Endothelial cell of umbilical vein (primary cell): ENCODE data around the gene PRKCB. TPM values are rescaled to one million over a fixed set of nuclear protein-coding genes. Genes with fewer than 3 reads are reported as not detected.

Source experiments
- BruUV-seq: library from RNA; stranded (reverse); fragments of 400-500 nt; replicated peaks from 2 replicates; lab custom pipeline; 2021; lab: Mats Ljungman, UMichigan
- CTCF ChIA-PET: fragments of 300-600, 350-600 bp; sonication (Branson Sonifier 250); formaldehyde crosslinking; loops from one replicate; lab custom pipeline; 2021; ENCODE audit warnings: antibody characterized with exemption, inconsistent platforms; lab: Charles Lee
- POLR2A ChIA-PET: fragments of 300-600, 350-600 bp; sonication (Branson Sonifier 250); formaldehyde crosslinking; loops from one replicate; lab custom pipeline; 2021; ENCODE audit warnings: antibody characterized with exemption, inconsistent platforms; lab: Charles Lee
- DNase-seq: peaks from one replicate; pipeline ENCODE4 v3.0.0-alpha.2; 2011; ENCODE audit warnings: low read depth, low spot score
- FAIRE-seq: peaks from 2 replicates; lab custom pipeline; 2011; peaks lifted over from hg19 to GRCh38; lab: Jason Lieb, UNC
- H2AFZ ChIP-seq: 2 replicates; pipeline ENCODE4 v1.6.0; 2012; ENCODE audit warnings: low read depth, low read length, control low read depth, inconsistent platforms
- H3K27ac ChIP-seq: 2 replicates; pipeline ENCODE4 v1.5.1; 2011; ENCODE audit warnings: low read depth, mild to moderate bottlenecking, control low read depth, low read length, moderate library complexity; ENCODE audit not compliant: insufficient read depth
- H3K27me3 ChIP-seq, 2 experiments: 2 replicates each; pipeline versions ENCODE4 v1.6.0 to v1.6.1; 2011; ENCODE audit warnings: low read length in 2 of 2, mixed read lengths in 1 of 2; ENCODE audit not compliant: control insufficient read depth in 2 of 2, insufficient read depth in 2 of 2
- H3K36me3 ChIP-seq, 2 experiments: 2 replicates in 1 of 2; 3 replicates in 1 of 2; pipeline ENCODE4 v1.5.1; 2011; ENCODE audit warnings: low read length in 2 of 2, mild to moderate bottlenecking in 1 of 2, moderate library complexity in 1 of 2; ENCODE audit not compliant: control insufficient read depth in 2 of 2, insufficient read depth in 2 of 2; ENCODE audit errors: extremely low read depth in 1 of 2
- H3K4me1 ChIP-seq: 3 replicates; pipeline ENCODE4 v1.5.1; 2011; ENCODE audit warnings: mild to moderate bottlenecking, low read length; ENCODE audit not compliant: control insufficient read depth, insufficient read depth; ENCODE audit errors: extremely low read depth
- H3K4me2 ChIP-seq: 2 replicates; pipeline ENCODE4 v1.6.1; 2011; ENCODE audit warnings: low read length, control low read depth, mixed read lengths; ENCODE audit not compliant: insufficient read depth
- H3K4me3 ChIP-seq, 3 experiments: fragments of 200-600 bp in 1 of 3; sonication (generic), shearing (Covaris generic) in 1 of 3; replicated peaks in 1 of 3; 2 replicates each; pipeline ENCODE4 v1.5.1; 2011 to 2016; ENCODE audit warnings: control low read depth in 3 of 3, low read length in 3 of 3, mild to moderate bottlenecking in 2 of 3, inconsistent platforms in 1 of 3, low read depth in 1 of 3, moderate library complexity in 1 of 3; ENCODE audit not compliant: insufficient read depth in 1 of 3
- H3K79me2 ChIP-seq: 2 replicates; pipeline ENCODE4 v1.6.0; 2012; ENCODE audit warnings: low read length, inconsistent platforms; ENCODE audit not compliant: control insufficient read depth, insufficient read depth
- H3K9ac ChIP-seq: replicated peaks from 2 replicates; pipeline ENCODE3; 2011; ENCODE audit warnings: low read length, control low read depth; ENCODE audit not compliant: insufficient read depth; ENCODE audit errors: extremely low read depth
- H3K9me1 ChIP-seq: replicated peaks from 3 replicates; pipeline ENCODE4 v1.6.0; 2011; ENCODE audit warnings: mild to moderate bottlenecking, low read length; ENCODE audit not compliant: control insufficient read depth, insufficient read depth; ENCODE audit errors: extremely low read depth
- H3K9me3 ChIP-seq: replicated peaks from 2 replicates; pipeline ENCODE4 v1.5.1; 2012; ENCODE audit warnings: low read length, inconsistent platforms; ENCODE audit not compliant: control insufficient read depth, insufficient read depth
- H4K20me1 ChIP-seq: replicated peaks from 2 replicates; pipeline ENCODE3; 2011; ENCODE audit warnings: mild to moderate bottlenecking, low read length; ENCODE audit not compliant: control insufficient read depth, insufficient read depth; ENCODE audit errors: extremely low read depth
- CTCF ChIP-seq, 2 donors: IDR thresholded peaks; 1 replicate in 1 of 2; 2 replicates in 1 of 2; pipeline ENCODE4 v1.5.1; 2011; ENCODE audit warnings: low read length in 2 of 2, mild to moderate bottlenecking in 2 of 2, moderate library complexity in 2 of 2, control low read depth in 1 of 2, inconsistent platforms in 1 of 2, low read depth in 1 of 2; ENCODE audit not compliant: insufficient read depth in 1 of 2; ENCODE audit errors: extremely low read depth in 1 of 2
- EZH2 ChIP-seq: IDR thresholded peaks from 2 replicates; pipeline ENCODE4 v1.6.1; 2012; ENCODE audit warnings: borderline replicate concordance, low read depth, mild to moderate bottlenecking, moderate library complexity, low read length, inconsistent platforms; ENCODE audit not compliant: severe bottlenecking
- FOS ChIP-seq: IDR thresholded peaks from 2 replicates; pipeline ENCODE4 v1.6.1; 2011; ENCODE audit warnings: mild to moderate bottlenecking, low read length, moderate library complexity, borderline replicate concordance; ENCODE audit not compliant: insufficient read depth
- GATA2 ChIP-seq: IDR thresholded peaks from 2 replicates; pipeline ENCODE4 v1.7.0; 2011; ENCODE audit warnings: low read depth, mild to moderate bottlenecking, moderate library complexity, mixed read lengths, low read length; ENCODE audit not compliant: insufficient read length, insufficient read depth
- JUN ChIP-seq: IDR thresholded peaks from 2 replicates; pipeline ENCODE4 v1.6.1; 2011; ENCODE audit warnings: borderline replicate concordance, low read depth; ENCODE audit not compliant: insufficient read length, insufficient read depth
- MAX ChIP-seq: IDR thresholded peaks from 2 replicates; pipeline ENCODE4 v1.6.1; 2011; ENCODE audit not compliant: insufficient read depth, insufficient read length
- MYC ChIP-seq: IDR thresholded peaks from one replicate; pipeline ENCODE4 v1.6.1; 2011; ENCODE audit warnings: mild to moderate bottlenecking, low read depth, low read length
- POLR2A ChIP-seq: IDR thresholded peaks from 2 replicates; pipeline ENCODE4 v1.6.1; 2012; ENCODE audit warnings: low read depth, mild to moderate bottlenecking, control low read depth, low read length
- POLR2AphosphoS5 ChIP-seq: IDR thresholded peaks from 2 replicates; pipeline ENCODE4 v1.6.1; 2012; ENCODE audit warnings: low read depth, mild to moderate bottlenecking, control low read depth, low read length, moderate library complexity; ENCODE audit not compliant: insufficient read depth
- dilution Hi-C: fragments of 300-500 bp; cut with MboI; formaldehyde crosslinking; loops from one replicate; pipeline ENCODE4 v1.15.0; 2019; ENCODE audit warnings: low sequenced_read_pairs; ENCODE audit not compliant: extremely low pct_ligation_motif_present
- intact Hi-C: fragments of 100-400 bp; cut with micrococcal nuclease; formaldehyde crosslinking; loops from one replicate; pipeline ENCODE4 v1.10.0; 2022
- polyA plus RNA-seq, 4 experiments: library from polyadenylated mRNA; depleted of rRNA in 3 of 4; stranded (reverse) in 3 of 4; unstranded in 1 of 4; fragments of >200 nt; gene quantifications; 2 replicates each; pipeline versions ENCODE4 v1.2.1 to v1.2.3, GENCODE V29; 2011 to 2012; ENCODE audit warnings: missing spikeins in 1 of 4
- total RNA-seq: library from RNA; stranded (reverse); gene quantifications from 2 replicates; pipeline ENCODE4 v1.2.3, GENCODE V29; 2021

Gene PRKCB
- total and polyA plus RNA-seq, 2 donors (not counting 3 experiments of a cell fraction or from before 2014, with no cell fraction given), result 0.01 TPM; not detected in 1

GRCh38 chr16:24087891-24088410 is 252.2 kb downstream of the PRKCB start:
- Histone ChIP-seq H3K9ac (no peak overlapping the region), H2AFZ (no peak overlapping the region), H3K4me3 (no peak overlapping the region), H3K36me3 (no peaks in the 10 kb centered on the region), H3K27ac (no peak overlapping the region), H3K9me3 (no peaks in the 10 kb centered on the region), H3K9me1 (no peaks in the 10 kb centered on the region), H3K4me1 (no peaks in the 10 kb centered on the region), H3K4me2 (no peak overlapping the region), H4K20me1 (no peaks in the 10 kb centered on the region), H3K79me2 (no peaks in the 10 kb centered on the region), H3K27me3 (no peaks in the 10 kb centered on the region)
- intact Hi-C loops (no loop called here), dilution Hi-C loops (loop anchor here (25.0 kb wide), 1 partner anchor 149 kb away; no protein-coding TSS in a partner anchor)
- ChIA-PET CTCF (interaction anchor here (1.4 to 1.6 kb wide), 2 partner anchors 17 to 165 kb away, joined by 6 to 13 read pairs; no protein-coding TSS in a partner anchor), POLR2A (no interaction called here)
- BruUV-seq, result no TSS peak
- no peak for FAIRE-seq
- DNase-seq, result no peak
- no peak for TF ChIP-seq GATA2
- no peak for TF ChIP-seq MAX
- TF ChIP-seq CTCF (IDR thresholded peaks at IDR 0.05; ENCODE audit: extremely low read depth in 1 of 2, insufficient read depth in 1 of 2, low read depth in 1 of 2, low read length in 2 of 2), result no peak
- no peak for TF ChIP-seq POLR2AphosphoS5
- no peak for TF ChIP-seq JUN
- no peak for TF ChIP-seq POLR2A
- no peak for TF ChIP-seq FOS
- no peak for TF ChIP-seq MYC
- no peak for TF ChIP-seq EZH2
